22Rv1 (cell line): ENCODE data around the gene DCLRE1C.

Experiments
- H3K27ac ChIP-seq: fragments of 450-650 bp; 2 replicates; pipeline ENCODE4 v1.5.1; 2017
- CTCF ChIP-seq: fragments of 450-650 bp; IDR thresholded peaks from 2 replicates; pipeline ENCODE4 v1.5.1; 2017; ENCODE audit warnings: mild to moderate bottlenecking
- ZFX ChIP-seq: fragments of 450-650 bp; IDR thresholded peaks from 2 replicates; pipeline ENCODE4 v1.6.1; 2017; ENCODE audit warnings: antibody characterized with exemption, borderline replicate concordance

Gene DCLRE1C

GRCh38 chr10:14891151-14891550, 62.7 kb downstream of the DCLRE1C start:
- H3K27ac ChIP-seq: no peak overlapping the region
- TF ChIP-seq CTCF: no peak
- no peak for TF ChIP-seq ZFX

- TF ChIP-seq CTCF (0 out of 2 replicates have a peak, but pooled peaks have one; percentile 10), ZFX (no peak)
These were observed 64.6 kb downstream of the DCLRE1C start for GRCh38 chr10:14889318-14889717.

GRCh38 chr10:14884082-14884481, 69.8 kb downstream of the DCLRE1C start:
- no peak for TF ChIP-seq ZFX
- TF ChIP-seq CTCF: no peak
- H3K27ac ChIP-seq: no peak overlapping the region

More at GRCh38 chr10:14889318-14889717, 64.6 kb downstream of the DCLRE1C start:
- H3K27ac ChIP-seq: no peak overlapping the region

DNA sequence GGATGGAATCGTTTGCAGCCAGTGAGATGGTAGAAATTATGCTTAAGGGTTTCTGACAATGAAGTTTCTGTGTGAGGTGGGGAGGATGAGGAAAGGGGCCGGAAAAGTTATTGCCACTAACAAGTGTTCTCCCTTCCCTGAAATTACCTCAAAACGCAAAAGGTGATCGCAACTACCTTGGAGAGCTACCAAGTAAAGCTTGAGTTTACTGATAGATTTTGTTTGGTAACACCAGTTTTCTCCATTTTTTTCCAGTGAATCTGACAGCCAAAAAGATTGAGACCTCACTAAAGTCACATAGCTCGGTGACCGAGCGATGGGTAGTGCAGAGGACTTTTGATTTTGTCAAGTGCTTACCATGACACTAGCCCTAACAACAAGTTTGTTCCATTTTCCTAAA, 73.7 kb downstream of the DCLRE1C start:
- no peak overlapping the region for H3K27ac ChIP-seq

DNA sequence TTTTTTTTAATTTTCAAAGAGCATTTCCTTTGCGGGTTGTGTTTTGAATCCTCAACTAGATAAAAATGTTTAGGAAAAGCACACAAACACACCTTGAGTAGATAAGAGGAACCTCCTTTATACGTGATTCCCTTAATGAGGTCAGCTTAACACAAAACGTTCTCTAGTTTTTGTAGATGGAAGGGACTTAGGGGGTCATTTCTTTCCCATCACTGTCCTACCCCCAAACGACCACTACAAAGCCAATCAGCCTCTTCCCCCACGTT, 74.0 kb downstream of the DCLRE1C start:
- TF ChIP-seq ZFX (no peak), CTCF (no peak)
- H3K27ac ChIP-seq: peak overlapping the region; percentile 95

More for the DNA sequence above, 73.7 kb downstream of the DCLRE1C start:
- no peak for TF ChIP-seq ZFX
- no peak for TF ChIP-seq CTCF

GRCh38 chr10:14879124-14879927, 74.6 kb downstream of the DCLRE1C start:
- peak overlapping the region; percentile 95 for H3K27ac ChIP-seq
- TF ChIP-seq CTCF (no peak), ZFX (no peak)

DNA sequence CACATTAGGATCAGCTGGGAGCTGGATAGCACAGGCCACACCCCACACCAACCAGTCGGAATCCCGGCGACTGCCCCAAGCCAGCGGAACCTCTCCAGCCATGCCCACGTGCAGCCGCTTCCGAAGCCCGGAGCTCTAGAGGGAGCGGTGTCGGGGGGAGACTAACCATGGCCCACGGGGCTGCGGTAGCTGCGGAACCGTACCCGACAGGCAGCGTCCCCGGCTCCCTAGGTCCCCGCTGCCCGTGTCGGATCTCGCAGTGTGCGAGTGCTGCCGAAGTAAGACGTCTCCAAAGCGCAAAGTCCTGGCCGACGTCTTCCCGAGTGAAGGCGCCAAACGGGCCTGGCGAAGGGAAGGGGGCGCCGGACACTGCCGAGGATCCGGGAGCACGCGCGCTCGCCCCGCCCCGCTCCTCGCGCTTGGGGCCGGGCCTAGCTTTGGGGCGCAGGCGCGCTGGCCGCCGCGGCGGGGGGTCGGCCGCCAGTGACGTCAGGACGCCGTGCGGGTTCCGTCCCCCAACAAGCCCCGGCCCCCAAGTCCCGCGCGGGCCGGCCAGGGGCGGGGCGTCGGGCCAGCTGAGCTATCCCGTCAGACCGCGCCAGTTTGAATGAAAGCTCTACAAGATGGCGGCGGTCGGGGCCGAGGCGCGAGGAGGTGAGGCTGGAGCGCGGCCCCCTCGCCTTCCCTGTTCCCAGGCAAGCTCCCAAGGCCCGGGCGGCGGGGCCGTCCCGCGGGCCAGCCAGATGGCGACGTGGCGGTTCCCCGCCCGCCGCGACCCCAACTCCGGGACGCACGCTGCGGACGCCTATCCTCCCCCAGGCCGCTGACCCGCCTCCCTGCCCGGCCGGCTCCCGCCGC, 75.4 kb downstream of the DCLRE1C start, which contains the start of gene SUV39H2:
SUV39H2 (plus strand) TSS at position 601 of the 858 bp plus-strand sequence; CDS start at position 624, 23 bp downstream.
- peak within 1 kb of the TSS; percentile 95 for H3K27ac ChIP-seq
- no peak for TF ChIP-seq ZFX
- no peak for TF ChIP-seq CTCF
